ENCODE measurements around the gene GNA12. TPM values are rescaled to one million over a fixed set of nuclear protein-coding genes. Genes with fewer than 3 reads are reported as not detected.
"Not testable (repeated sequence)": the region's sequence is repeated elsewhere in the genome, so short reads cannot be mapped to it uniquely, and the experiment has no call there.

Gene GNA12
- total RNA-seq, 1 donor from 2014 or later = 46.7 TPM

- no peak for DNase-seq (ENCODE audit: low spot score)
- no peak for ATAC-seq
These were observed 25.9 kb upstream of the GNA12 start for GRCh38 chr7:2869981-2870380.

GRCh38 chr7:2866601-2867000 lies 22.5 kb upstream of the GNA12 start:
- intact Hi-C loops (cut with DNase I) = no loop called here
- ATAC-seq (no peak), DNase-seq (ENCODE audit: low spot score) (no peak)

More at GRCh38 chr7:2869981-2870380, 25.9 kb upstream of the GNA12 start:
- intact Hi-C loops (cut with DNase I) = no loop called here

GRCh38 chr7:2864999-2865670 lies 21.0 kb upstream of the GNA12 start:
- ATAC-seq (peak; percentile 55), DNase-seq (ENCODE audit: low spot score) (peak; percentile 80)
- intact Hi-C loops (cut with DNase I) = no loop called here

- intact Hi-C loops (cut with DNase I) = no loop called here
- no peak for DNase-seq (ENCODE audit: low spot score)
- ATAC-seq = peak; percentile 7
These were observed 20.3 kb upstream of the GNA12 start for GRCh38 chr7:2864204-2864985.

- DNase-seq (ENCODE audit: low spot score) (peak; percentile 83), ATAC-seq (peak; percentile 97)
- intact Hi-C loops (cut with DNase I) = no loop called here
These were observed 19.5 kb upstream of the GNA12 start for GRCh38 chr7:2863461-2864066.

GRCh38 chr7:2862831-2863361 lies 18.8 kb upstream of the GNA12 start:
- no peak for DNase-seq (ENCODE audit: low spot score)
- intact Hi-C loops (cut with DNase I) = no loop called here
- ATAC-seq = peak; percentile 12

GRCh38 chr7:2861509-2861908 lies 17.4 kb upstream of the GNA12 start:
- DNase-seq (ENCODE audit: low spot score) (no peak), ATAC-seq (no peak)
- intact Hi-C loops (cut with DNase I) = no loop called here

GRCh38 chr7:2860627-2861133 lies 16.6 kb upstream of the GNA12 start:
- DNase-seq (ENCODE audit: low spot score) = no peak
- ATAC-seq = no peak
- intact Hi-C loops (cut with DNase I) = no loop called here

- ATAC-seq (no peak), DNase-seq (ENCODE audit: low spot score) (no peak)
- intact Hi-C loops (cut with DNase I) = no loop called here
These were observed 15.8 kb upstream of the GNA12 start for GRCh38 chr7:2859952-2860351.

GRCh38 chr7:2858621-2859020 lies 14.5 kb upstream of the GNA12 start:
- no peak for DNase-seq (ENCODE audit: low spot score)
- intact Hi-C loops (cut with DNase I) = no loop called here
- no peak for ATAC-seq

GRCh38 chr7:2856388-2857169 lies 12.5 kb upstream of the GNA12 start:
- intact Hi-C loops (cut with DNase I) = no loop called here
- ATAC-seq = no peak
- no peak for DNase-seq (ENCODE audit: low spot score)

GRCh38 chr7:2855386-2855785 lies 11.3 kb upstream of the GNA12 start:
- no peak for ATAC-seq
- no peak for DNase-seq (ENCODE audit: low spot score)
- intact Hi-C loops (cut with DNase I) = no loop called here

GRCh38 chr7:2853552-2853951 lies 9.4 kb upstream of the GNA12 start:
- intact Hi-C loops (cut with DNase I); ATAC-seq; DNase-seq (ENCODE audit: low spot score): not testable (repeated sequence)

- DNase-seq (ENCODE audit: low spot score) (no peak), ATAC-seq (peak; percentile 76)
- intact Hi-C loops (cut with DNase I) = no loop called here
These were observed 9.0 kb upstream of the GNA12 start for GRCh38 chr7:2853147-2853546.

GRCh38 chr7:2851497-2851896 lies 7.4 kb upstream of the GNA12 start:
- no peak for DNase-seq (ENCODE audit: low spot score)
- intact Hi-C loops (cut with DNase I) = no loop called here
- ATAC-seq = no peak

GRCh38 chr7:2849941-2850766 lies 6.0 kb upstream of the GNA12 start:
- intact Hi-C loops (cut with DNase I) = no loop called here
- no peak for ATAC-seq
- no peak for DNase-seq (ENCODE audit: low spot score)

- DNase-seq (ENCODE audit: low spot score) (no peak), ATAC-seq (no peak)
- intact Hi-C loops (cut with DNase I) = no loop called here
These were observed 1.0 kb upstream of the GNA12 start for GRCh38 chr7:2845034-2845592.

GRCh38 chr7:2843711-2844152 lies 376 bp downstream of the GNA12 start:
- DNase-seq (ENCODE audit: low spot score) (peak; percentile 71), ATAC-seq (no peak)
- intact Hi-C loops (cut with DNase I) = no loop called here
